Thyroid gland (tissue), 4 donors: ENCODE results near the gene ZFAND3. TPM values are rescaled to one million over a fixed set of nuclear protein-coding genes. Genes with fewer than 3 reads are reported as not detected.
"Not testable (repeated sequence)": the region's sequence is repeated elsewhere in the genome, so short reads cannot be mapped to it uniquely, and the experiment has no call there.

ENCODE experiments used
- DNase-seq, 2 donors: peaks; one replicate each; pipeline ENCODE4 v3.0.0-alpha.2; 2019
- H3K27ac ChIP-seq, 3 donors: fragments of 200-600 bp; sonication (generic); 1 replicate in 2 of 3; 2 replicates in 1 of 3; pipeline ENCODE4 v1.5.1; 2016 to 2019; ENCODE audit warnings: mild to moderate bottlenecking in 1 of 3, moderate library complexity in 1 of 3
- H3K27me3 ChIP-seq: fragments of 200-600 bp; sonication (generic); one replicate; pipeline ENCODE4 v1.5.1; 2019
- H3K36me3 ChIP-seq, 2 donors: fragments of 200-600 bp; sonication (generic); one replicate each; pipeline ENCODE4 v1.5.1; 2016 to 2019
- H3K4me1 ChIP-seq, 2 donors: fragments of 200-600 bp; sonication (generic); one replicate each; pipeline ENCODE4 v1.5.1; 2017 to 2019
- H3K4me3 ChIP-seq, 3 donors: fragments of 200-600 bp; sonication (generic); replicated peaks in 1 of 3; 1 replicate in 2 of 3; 2 replicates in 1 of 3; pipeline ENCODE4 v1.5.1; 2016; ENCODE audit warnings: mild to moderate bottlenecking in 1 of 3
- H3K9me3 ChIP-seq: fragments of 200-600 bp; sonication (generic); one replicate; pipeline ENCODE4 v1.5.1; 2017
- CTCF ChIP-seq, 6 experiments: fragments of 200-600 bp in 3 of 6; fragments of 450-650 bp in 3 of 6; sonication (generic) in 3 of 6; IDR thresholded peaks; one replicate each; pipeline ENCODE4 v1.5.1; 2016 to 2019; ENCODE audit warnings: antibody characterized with exemption in 6 of 6, mild to moderate bottlenecking in 2 of 6, inconsistent platforms in 1 of 6, moderate library complexity in 1 of 6
- POLR2A ChIP-seq, 2 donors: fragments of 450-650 bp; IDR thresholded peaks; one replicate each; pipeline ENCODE4 v1.6.1; 2017; ENCODE audit warnings: antibody characterized with exemption in 2 of 2, mild to moderate bottlenecking in 2 of 2, moderate library complexity in 1 of 2
- WGBS, 2 donors: methylation state at CpG; one replicate each; pipeline ENCODE4 v1.1.5; 2017; 5-methylcytosine and 5-hydroxymethylcytosine counted together
- intact Hi-C: fragments of 100-400 bp; cut with DNase I; formaldehyde crosslinking; loops from one replicate; pipeline ENCODE4 v1.15.1; 2023
- total RNA-seq, 4 donors: library from RNA; depleted of rRNA; stranded (reverse); fragments of >200 nt; gene quantifications; one replicate each; pipeline ENCODE4 v1.2.3, GENCODE V29; 2016

Gene ZFAND3
- total RNA-seq, 4 donors from 2014 or later = 41.3 to 57.7 (median 55.9) TPM

GRCh38 chr6:37988127-37988526 is 168.6 kb downstream of the ZFAND3 start:
- 71 to 73% methylated on average over 2 of the region's 2 CpGs for WGBS, 2 donors
- TF ChIP-seq POLR2A (IDR thresholded peaks at IDR 0.05) (no peak), CTCF (IDR thresholded peaks at IDR 0.05) (no peak)
- Histone ChIP-seq H3K4me1 (peaks cover 74 to 90% of the 10 kb centered on the region in 2 donors), H3K4me3 (no peak overlapping the region), H3K36me3 (no peaks in the 10 kb centered on the region), H3K27me3 (no peaks in the 10 kb centered on the region), H3K27ac (peak overlapping the region; percentile 28 to 83 (median 78)), H3K9me3 (no peaks in the 10 kb centered on the region)
- no peak for DNase-seq
- intact Hi-C loops = no loop called here

GRCh38 chr6:37988696-37989095 is 169.2 kb downstream of the ZFAND3 start:
- 10 to 22% methylated on average over 3 of the region's 3 CpGs for WGBS, 2 donors
- TF ChIP-seq CTCF (IDR thresholded peaks at IDR 0.05) (no peak), POLR2A (IDR thresholded peaks at IDR 0.05) (no peak)

GRCh38 chr6:37990762-37991525 is 171.4 kb downstream of the ZFAND3 start:
- peak in 1 of 2 donors; percentile 25 for DNase-seq

More at GRCh38 chr6:37988696-37989095, 169.2 kb downstream of the ZFAND3 start:
- intact Hi-C loops = no loop called here
- H3K4me3 ChIP-seq = no peak overlapping the region
- no peaks in the 10 kb centered on the region for H3K9me3 ChIP-seq
- peak overlapping the region; percentile 78 to 83 (median 79) for H3K27ac ChIP-seq
- no peaks in the 10 kb centered on the region for H3K27me3 ChIP-seq
- H3K4me1 ChIP-seq = peaks cover 74 to 89% of the 10 kb centered on the region in 2 donors
- peak; percentile 70 to 72 for DNase-seq
- no peaks in the 10 kb centered on the region for H3K36me3 ChIP-seq

GRCh38 chr6:37992749-37993148 is 173.2 kb downstream of the ZFAND3 start:
- Histone ChIP-seq H3K4me1 (peaks cover 67 to 73% of the 10 kb centered on the region in 2 donors), H3K4me3 (no peak overlapping the region), H3K27ac (peak overlapping the region; percentile 23 to 83 (median 78)), H3K36me3 (no peaks in the 10 kb centered on the region), H3K27me3 (no peaks in the 10 kb centered on the region), H3K9me3 (no peaks in the 10 kb centered on the region)
- DNase-seq = no peak
- intact Hi-C loops = no loop called here
- no peak for TF ChIP-seq CTCF (IDR thresholded peaks at IDR 0.05)
- TF ChIP-seq POLR2A (IDR thresholded peaks at IDR 0.05) = no peak
- WGBS, 2 donors = 91 to 95% methylated on average over 2 of the region's 2 CpGs

More at GRCh38 chr6:37990762-37991525, 171.4 kb downstream of the ZFAND3 start:
- no peak overlapping the region for H3K4me3 ChIP-seq
- peak overlapping the region; percentile 78 to 83 (median 79) for H3K27ac ChIP-seq
- H3K27me3 ChIP-seq = no peaks in the 10 kb centered on the region
- no peaks in the 10 kb centered on the region for H3K9me3 ChIP-seq
- TF ChIP-seq POLR2A (IDR thresholded peaks at IDR 0.05) = no peak
- no peak for TF ChIP-seq CTCF (IDR thresholded peaks at IDR 0.05)
- peaks cover 77 to 89% of the 10 kb centered on the region in 2 donors for H3K4me1 ChIP-seq
- WGBS, 2 donors = 36 to 48% methylated on average over 6 of the region's 6 CpGs
- H3K36me3 ChIP-seq = no peaks in the 10 kb centered on the region
- intact Hi-C loops = no loop called here

- Histone ChIP-seq H3K27ac (peak overlapping the region in 1 of 3 donors; percentile 33), H3K4me1 (peaks cover 62 to 68% of the 10 kb centered on the region in 2 donors)
- H3K9me3 ChIP-seq, DNase-seq, H3K4me3 ChIP-seq, intact Hi-C loops, H3K36me3 ChIP-seq, H3K27me3 ChIP-seq: not testable (repeated sequence)
- 97 to 98% methylated on average over 7 of the region's 7 CpGs for WGBS, 2 donors
Measured at GRCh38 chr6:37993194-37993593, 173.7 kb downstream of the ZFAND3 start.
